GM19328 (cell line): Measurements from ENCODE around the gene SLC5A3.

ENCODE experiments used
- ATAC-seq: cut with Tn5 transposase; IDR thresholded peaks from one replicate; pipeline ENCODE4 v1.9.1; 2021; ENCODE audit warnings: mild to moderate bottlenecking, moderate library complexity; ENCODE audit not compliant: unreplicated experiment

Gene SLC5A3

DNA sequence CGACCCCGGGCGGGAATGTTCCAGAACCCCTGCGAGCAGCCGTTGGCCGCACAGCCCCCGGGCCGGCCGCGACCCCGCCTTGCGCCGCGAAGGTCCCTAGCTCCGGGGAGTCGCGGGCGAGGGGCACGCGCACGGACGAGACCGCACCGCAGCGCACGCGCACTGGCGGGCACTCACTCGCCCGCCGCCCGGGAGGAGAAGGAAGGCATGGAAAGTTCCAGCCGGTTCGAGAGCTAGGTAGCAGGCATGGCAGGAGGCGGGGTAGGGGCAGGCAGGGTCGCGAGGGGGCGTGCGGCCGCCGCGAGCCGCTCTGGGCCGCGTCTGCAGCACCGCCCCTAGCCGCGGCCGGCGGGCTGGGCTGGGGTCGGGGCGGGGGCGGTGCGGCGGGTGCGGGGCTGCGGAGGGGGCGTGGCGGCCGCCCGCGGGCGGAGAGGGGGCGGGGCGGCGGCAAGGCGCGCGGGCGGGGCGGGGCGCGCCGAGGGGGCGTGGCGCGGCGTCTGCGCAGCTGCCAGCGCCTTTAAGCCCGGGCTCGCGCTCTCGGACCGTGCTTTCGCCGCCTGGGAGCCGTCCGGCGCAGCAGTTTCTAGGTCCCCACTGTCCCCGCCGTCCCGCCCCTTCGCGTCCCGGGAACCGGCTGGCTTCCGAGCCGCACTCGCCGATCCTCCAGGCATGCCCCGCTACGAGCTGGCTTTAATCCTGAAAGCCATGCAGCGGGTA, at the start of gene SLC5A3, which contains the start of gene MRPS6:
TSS of gene SLC5A3 (plus strand) at position 547 of the 717 bp plus-strand sequence. CDS start 21,621 bp downstream, outside the sequence.
TSS of gene MRPS6 (plus strand) at position 547 of the 717 bp plus-strand sequence. CDS start at position 670, 123 bp downstream.
- ATAC-seq = peak; percentile 71

GRCh38 chr21:34023691-34024373, 49.5 kb upstream of the SLC5A3 start:
- ATAC-seq = no peak

GRCh38 chr21:34024374-34024693, 49.0 kb upstream of the SLC5A3 start:
- no peak for ATAC-seq

GRCh38 chr21:34027721-34028461, 45.5 kb upstream of the SLC5A3 start:
- ATAC-seq = no peak

GRCh38 chr21:34029743-34030528, 43.4 kb upstream of the SLC5A3 start:
- no peak for ATAC-seq

- ATAC-seq = no peak
Measured at GRCh38 chr21:34031835-34032370, 41.5 kb upstream of the SLC5A3 start.

- no peak for ATAC-seq
Measured at GRCh38 chr21:34034369-34035014, 38.9 kb upstream of the SLC5A3 start.

- ATAC-seq = no peak
Measured at GRCh38 chr21:34035619-34036354, 37.6 kb upstream of the SLC5A3 start.

- ATAC-seq = no peak
Measured at GRCh38 chr21:34037009-34037795, 36.2 kb upstream of the SLC5A3 start.

- ATAC-seq = no peak
Measured at GRCh38 chr21:34039678-34040382, 33.5 kb upstream of the SLC5A3 start.

DNA sequence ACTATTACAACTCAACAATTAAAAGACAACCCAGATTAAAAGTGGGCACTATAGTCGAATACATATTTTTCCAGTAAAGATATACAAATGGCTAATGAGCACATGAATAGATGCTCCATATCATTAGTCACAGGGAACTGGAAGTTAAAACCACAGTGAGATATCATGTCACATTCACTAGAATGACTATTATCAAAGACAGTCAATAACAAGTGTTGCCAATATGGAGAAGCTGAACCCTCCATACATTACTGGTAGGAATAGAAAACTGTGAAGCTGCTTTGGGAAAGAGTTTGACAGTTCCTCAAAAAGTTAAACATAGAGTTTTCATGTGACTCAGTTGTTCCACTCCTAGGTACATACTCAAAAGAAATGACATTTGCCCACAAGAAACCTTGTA, 30.6 kb upstream of the SLC5A3 start:
- ATAC-seq = no peak

GRCh38 chr21:34043333-34043732, 30.0 kb upstream of the SLC5A3 start:
- ATAC-seq = no peak

GRCh38 chr21:34046917-34047316, 26.5 kb upstream of the SLC5A3 start:
- ATAC-seq = no peak

- ATAC-seq = no peak
Measured at GRCh38 chr21:34047835-34048234, 25.5 kb upstream of the SLC5A3 start.

DNA sequence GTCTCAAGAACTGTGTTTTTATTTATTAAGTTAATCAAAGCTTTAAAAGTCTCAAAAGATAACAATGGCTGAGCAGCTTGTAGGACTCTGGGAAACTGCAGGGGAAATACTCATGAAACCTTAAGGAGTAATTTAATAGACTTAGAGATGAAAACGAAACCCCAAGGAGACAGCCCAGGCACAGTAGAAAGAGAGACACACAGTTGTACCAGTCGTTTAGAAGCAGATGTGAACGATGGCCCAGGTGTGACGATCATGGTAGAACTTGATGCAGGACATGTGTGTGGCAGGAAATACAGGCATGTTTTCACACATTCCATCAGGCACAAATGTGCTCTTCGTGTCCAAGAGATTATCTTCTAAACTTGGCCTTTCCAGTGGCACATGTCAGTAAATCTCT, 21.2 kb upstream of the SLC5A3 start:
- ATAC-seq = no peak

DNA sequence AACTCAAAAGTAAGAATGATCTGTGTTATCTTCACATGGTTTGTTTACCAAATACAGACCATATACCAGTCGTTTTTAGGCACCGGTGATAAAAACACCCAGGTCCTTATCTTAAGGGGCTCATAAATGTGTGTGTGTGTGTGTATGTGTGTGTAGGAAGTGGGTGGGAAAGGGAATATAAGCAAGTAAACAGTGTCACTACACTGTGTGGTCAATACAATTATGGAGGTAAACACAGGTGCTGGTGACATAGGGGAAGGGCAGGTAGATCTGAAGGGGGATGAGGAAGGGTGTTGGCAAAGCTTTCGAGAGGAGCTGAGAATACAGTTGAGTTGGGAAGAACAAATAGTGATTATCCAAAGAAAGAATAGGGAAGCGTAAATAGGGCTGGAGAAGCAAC, 19.1 kb upstream of the SLC5A3 start:
- no peak for ATAC-seq

DNA sequence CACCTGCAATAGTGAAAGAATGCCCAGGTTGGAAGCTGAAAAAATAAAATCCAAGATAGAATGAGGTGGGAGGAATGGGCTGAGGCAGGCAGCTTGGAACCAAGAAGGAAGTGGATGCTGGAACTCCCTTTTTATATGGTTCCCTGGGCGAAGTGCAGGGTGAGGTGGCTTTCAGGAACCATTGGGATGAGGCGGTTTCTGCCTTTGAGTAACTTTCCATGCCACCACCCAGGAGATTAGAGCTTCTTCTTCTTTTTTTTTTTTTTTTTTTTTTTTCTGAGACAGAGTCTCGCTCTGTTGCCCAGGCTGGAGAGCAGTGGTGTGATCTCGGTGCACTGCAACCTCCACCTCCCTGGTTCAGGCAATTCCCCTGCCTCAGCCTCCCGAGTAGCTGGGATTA, 17.8 kb upstream of the SLC5A3 start:
- no peak for ATAC-seq

DNA sequence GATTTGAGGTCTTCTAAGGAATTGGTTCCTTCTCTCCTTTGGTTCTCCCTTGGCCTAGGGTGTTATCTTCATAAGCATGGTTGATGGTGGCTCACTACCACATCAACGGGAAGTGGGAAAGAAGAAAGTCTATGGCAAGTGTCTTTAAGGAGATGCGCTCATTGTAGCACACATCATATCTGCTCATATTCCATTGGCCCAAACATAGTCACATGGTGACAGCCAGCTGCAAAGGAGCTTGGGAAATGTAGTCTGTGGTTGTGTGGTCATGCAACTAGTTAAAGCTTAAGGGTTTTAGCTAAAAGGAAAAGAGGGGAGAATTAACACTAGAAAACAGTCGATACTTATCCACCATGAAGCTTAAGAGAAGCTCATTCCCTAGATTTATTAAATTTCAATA, 11.4 kb upstream of the SLC5A3 start:
- no peak for ATAC-seq
